Caki2 (cell line): ENCODE results near the gene CKAP5. TPM values are rescaled to one million over a fixed set of nuclear protein-coding genes. Genes with fewer than 3 reads are reported as not detected.
A peak's percentile ranks its signal among the peaks of the same experiment; 100 is the strongest.

Experiments
- DNase-seq: peaks from one replicate; pipeline ENCODE4 v3.0.0-alpha.2; 2015; ENCODE audit warnings: low read depth
- in situ Hi-C: cut with HindIII; loops from 2 replicates; pipeline ENCODE4 v1.10.0; 2016; ENCODE audit warnings: low sequenced_read_pairs, low pct_unique_long_range_greater_than_20kb, mixed read lengths
- total RNA-seq: library from RNA; depleted of rRNA; stranded (reverse); fragments of >200 nt; shearing (Covaris generic); gene quantifications from 2 replicates; pipeline ENCODE4 v1.2.3, GENCODE V29; 2014; ENCODE audit warnings: low replicate concordance

The CKAP5 gene
- total RNA-seq, 1 experiment from 2014 or later, result 24.3 TPM

DNA sequence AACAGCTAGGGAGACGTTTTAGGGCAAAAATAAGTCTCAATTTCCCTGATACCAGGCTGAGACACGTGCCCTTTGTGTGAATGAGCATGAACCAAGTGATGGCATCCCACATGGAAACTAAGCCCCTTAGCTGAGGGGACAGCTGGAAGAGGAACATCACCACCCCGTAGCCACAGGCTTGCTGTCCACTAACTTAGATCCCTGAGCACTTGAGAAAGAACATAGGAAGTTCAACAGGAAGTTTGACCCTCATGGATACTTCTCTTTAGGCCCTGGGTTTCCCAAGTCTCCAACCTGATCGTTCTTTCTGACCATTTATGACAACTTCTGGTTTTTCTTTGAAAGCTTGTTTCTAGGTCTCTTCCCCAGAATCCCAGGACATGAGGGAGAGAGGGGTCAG lies 11.6 kb upstream of the CKAP5 start:
- in situ Hi-C loops, result no loop called here
- no peak for DNase-seq

DNA sequence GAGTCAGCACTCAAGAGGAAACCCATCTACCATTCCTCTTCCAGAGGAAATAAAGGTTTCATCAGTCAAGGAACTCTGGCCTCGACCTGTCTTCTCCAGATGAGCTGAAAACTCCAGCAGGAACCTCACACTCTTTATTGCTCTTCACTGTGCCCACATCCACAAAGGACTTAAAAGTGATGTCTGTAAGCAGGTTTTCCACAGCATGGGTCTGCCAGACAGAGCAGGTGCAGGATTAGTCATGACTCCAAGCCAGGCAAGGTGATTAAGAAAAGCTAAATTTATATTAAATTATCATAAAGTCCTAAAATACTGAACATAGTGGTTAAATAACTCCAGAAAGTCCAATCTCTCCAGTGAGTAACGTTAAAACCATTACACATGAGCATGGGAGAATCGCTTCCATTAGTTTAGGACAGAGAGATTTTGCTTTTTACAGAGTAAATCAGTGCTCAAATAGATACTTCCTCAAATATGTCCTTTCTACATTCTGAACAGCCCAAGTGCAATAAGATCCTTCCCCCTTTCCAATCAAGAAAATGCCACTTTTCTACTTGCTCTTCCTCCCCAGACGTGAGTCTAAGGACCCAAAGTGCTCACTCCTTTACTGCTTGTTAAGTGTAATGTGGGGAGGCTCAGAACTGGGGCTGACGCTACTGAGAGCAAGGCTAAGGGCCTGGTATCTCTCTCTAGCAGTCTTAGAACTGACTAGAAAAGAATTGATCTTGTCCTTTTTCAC lies 10.7 kb upstream of the CKAP5 start:
- DNase-seq, result no peak
- in situ Hi-C loops, result no loop called here

DNA sequence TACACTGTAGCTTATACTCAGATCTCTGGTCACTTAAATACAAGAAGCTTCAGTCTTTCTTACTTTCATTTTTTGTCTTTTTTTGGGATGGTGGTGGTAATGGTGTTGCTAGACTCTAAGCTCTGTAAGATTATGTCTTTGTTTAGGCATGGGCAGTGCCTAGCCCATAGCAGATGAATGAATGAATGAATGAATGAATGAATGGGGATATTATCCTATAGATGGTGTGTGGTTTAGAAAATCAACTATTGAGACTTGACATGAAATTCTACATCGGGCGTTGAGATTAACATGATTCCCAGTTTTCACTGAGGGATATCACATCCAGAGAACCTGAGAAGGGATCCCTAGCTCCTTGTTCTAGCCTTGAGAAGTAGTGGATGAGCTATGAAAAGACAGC lies 9.8 kb upstream of the CKAP5 start:
- in situ Hi-C loops, result no loop called here
- no peak for DNase-seq

DNA sequence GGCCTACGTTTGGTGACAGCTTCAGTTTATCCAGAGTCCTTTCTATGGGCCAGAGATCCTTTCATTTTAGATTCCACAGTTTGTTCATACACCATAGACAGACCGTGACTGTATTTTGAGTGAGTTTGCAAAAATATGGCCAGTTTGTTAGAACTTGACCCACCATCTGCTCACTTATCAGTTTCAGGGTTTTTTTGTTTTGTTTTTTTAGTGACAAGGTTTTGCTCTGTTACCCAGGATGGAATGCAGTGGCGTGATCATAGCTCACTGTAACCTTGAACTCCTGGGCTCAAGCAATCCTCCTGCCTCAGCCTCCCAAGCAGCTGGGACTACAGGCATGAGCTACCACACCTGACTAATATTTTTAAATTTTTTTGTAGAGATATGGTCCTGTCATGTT lies 9.1 kb upstream of the CKAP5 start:
- DNase-seq, result no peak

DNA sequence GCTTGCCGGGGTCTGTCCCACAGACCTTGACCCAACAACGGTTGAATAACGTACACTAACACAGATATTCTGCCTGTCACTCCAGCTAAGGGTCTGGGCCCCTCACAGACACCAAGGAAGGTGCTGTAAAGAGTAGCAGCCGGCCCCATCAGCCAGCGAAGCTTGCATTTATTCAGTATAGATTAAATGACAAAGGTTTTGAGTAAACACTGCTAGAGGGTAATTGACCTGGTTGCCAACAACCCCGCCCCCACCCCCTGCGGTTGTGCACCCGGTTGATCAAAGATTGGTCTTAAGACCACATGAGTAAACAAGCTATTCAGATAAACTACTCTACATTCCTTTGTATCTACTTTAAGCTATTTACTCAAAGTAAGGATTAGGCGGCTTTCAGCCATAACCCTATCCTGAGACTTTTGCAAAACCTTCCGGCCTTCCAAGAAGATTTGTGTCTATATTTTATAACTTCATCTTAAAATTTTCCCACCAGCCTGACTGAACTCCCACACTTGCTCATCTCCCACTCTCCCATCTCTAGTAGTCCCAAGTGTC lies 4.8 kb upstream of the CKAP5 start:
- in situ Hi-C loops, result no loop called here
- no peak for DNase-seq

More for the DNA sequence above, 9.1 kb upstream of the CKAP5 start:
- in situ Hi-C loops, result no loop called here

DNA sequence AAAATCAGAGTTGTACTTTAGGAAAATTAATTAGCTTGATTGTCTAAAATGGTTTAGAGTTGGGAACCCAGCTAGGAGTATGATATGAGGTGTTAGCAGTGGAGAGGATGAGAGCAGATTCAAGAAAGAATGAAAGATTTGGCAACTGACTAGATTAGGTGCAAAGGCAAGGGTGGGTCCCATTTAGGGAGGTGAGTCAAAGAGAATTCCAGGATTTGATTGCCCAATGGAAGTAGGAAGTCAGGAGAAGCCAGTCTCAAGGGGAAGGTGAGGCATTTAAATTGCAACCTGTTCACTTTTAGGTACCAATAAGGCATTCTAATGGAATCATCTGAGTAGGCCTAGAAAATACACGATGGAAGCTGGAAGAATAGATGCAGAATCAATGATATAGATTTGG lies 3.6 kb upstream of the CKAP5 start:
- in situ Hi-C loops, result no loop called here
- DNase-seq, result no peak

DNA sequence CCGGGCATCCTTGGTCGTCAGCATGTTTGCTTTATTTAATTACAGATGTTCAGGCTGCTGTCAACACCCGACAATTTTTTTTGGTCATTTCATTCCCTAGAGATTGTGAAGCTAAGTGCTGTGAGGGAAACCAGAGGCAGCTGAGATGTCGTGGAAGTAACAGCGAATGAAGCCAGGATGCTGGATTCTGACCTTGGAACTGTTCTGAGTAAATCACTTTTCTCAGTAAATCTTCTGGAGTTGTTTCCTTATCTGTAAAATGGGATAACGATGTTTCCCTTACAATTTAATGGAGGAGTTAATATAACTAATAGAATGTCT lies 390 bp upstream of the CKAP5 start:
- DNase-seq, result no peak

DNA sequence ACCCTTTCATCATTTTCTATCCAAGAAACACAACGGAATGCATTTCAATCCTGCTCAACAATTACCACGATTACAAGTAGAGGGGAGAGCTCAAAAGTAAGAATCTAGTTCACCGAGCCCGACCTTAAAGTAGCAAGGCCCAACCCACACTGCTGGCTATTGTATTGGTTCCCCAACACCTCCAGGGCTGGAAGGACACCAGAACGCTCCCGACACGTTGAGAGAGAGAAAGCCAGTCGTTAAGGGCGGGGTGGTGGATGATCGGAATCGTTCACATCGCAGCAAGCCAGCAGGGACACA lies 690 bp downstream of the CKAP5 start:
- DNase-seq, result peak; percentile 41
- in situ Hi-C loops, result no loop called here

More for the DNA sequence above, 390 bp upstream of the CKAP5 start:
- in situ Hi-C loops, result no loop called here

DNA sequence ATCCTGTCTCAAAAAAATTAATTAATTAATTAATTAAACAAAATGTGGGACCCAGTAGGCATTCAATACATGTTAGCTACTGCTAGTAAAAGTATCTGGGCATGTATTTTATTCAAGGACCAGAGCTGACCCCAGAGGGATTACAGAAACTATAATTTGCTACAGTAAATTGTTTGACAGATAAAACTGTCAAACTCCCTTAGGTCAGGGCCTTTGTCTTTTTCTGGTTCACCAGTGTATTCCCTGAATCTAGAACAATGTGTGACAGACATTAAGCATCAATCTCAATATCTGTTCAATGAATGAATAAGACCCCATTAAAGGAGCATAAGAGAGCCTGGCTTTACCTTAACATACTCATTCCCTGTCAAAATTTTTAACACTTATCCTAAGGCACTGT lies 6.0 kb downstream of the CKAP5 start:
- in situ Hi-C loops, result no loop called here
- DNase-seq, result no peak

DNA sequence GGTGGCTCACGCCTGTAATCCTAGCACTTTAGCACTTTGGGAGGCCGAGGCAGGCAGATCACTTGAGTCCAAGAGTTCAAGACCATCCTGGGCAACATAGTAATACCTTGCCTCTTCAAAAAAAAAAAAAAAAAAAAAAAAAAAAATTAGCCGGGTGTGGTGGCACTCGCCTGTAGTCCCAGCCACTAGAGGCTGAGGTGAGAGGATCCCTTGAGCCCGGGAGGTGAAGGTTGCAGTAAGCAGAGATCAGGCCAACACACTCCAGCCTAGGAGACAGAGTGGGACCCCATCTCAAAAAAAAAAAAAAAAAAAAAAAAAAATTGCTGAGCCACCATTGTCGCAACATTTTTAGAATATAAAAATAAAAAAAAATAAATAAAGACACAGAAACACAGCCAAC lies 7.6 kb downstream of the CKAP5 start:
- in situ Hi-C loops, result no loop called here
- no peak for DNase-seq

DNA sequence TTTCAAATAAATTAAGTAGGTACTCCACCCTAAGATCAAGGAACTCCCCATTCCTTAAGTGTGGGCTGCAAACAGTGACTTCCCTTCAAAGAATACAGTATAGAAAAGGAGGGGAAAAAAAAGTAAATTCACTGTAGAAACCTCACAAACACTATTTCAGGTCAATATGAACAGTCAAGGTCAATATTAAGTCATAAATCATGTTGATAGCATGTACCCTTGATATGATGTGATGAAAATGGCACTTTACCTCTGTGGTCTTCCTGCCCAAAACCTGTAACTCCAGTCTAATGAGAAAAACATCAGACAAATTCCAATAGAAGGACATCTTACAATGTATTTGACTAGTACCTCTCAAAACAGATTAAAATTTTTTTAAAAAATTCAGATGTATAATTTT lies 8.2 kb downstream of the CKAP5 start:
- in situ Hi-C loops, result no loop called here
- no peak for DNase-seq

DNA sequence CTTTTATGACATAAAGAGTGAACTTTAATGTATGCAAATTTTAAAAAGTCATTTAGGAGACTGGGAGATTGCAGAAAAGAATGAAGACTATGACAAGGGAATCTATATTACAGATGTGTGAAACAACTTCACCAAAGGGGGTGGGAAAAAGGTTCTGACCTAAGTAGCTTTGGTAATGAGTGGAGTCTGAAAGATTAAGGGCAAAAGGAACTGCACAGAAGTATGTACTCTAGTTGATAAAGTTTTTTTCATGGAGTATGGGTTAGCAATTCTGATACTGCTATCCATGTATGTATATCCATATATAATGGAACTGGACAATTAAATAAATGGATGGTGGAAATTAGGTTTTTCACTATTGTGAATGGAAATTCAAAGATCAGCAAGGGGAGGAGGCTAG lies 9.2 kb downstream of the CKAP5 start:
- DNase-seq, result no peak
- in situ Hi-C loops, result no loop called here

DNA sequence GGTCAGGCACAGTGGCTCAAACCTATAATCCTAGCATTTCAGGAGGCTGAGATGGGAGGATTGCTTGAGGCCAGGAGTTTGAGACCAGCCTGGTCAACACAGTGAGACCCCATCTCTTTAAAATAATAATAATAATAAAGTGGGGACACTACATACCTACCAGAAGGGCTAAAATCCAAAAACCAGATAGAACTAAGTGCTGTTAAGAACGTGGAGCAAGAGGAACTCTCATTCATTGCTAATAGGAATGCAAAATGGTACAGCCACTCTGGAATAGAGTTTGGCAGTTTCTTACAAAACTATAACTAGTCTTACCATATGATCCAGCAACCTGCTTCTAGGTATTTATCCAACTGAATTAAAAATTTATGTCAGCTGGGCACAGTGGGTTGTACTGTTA lies 9.6 kb downstream of the CKAP5 start:
- in situ Hi-C loops, result no loop called here
- DNase-seq, result no peak

DNA sequence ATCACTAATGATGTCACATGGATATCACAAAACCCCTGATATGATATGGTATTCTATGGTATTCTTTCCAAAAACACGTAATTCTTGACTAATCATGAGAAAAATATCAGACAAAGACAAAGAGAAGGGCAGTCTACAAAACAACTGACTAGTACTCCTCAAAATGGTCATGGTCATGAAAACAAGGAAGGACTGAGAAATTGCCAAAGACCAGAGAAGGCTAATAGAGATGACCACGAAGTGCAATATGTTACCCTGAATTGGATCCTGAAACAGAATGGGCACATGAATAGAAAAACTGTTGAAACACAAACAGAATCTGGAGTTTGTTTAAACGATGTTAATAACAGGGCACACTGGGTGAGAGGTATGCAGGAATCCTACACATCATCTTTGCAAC lies 10.2 kb downstream of the CKAP5 start:
- in situ Hi-C loops, result no loop called here
- DNase-seq, result no peak

DNA sequence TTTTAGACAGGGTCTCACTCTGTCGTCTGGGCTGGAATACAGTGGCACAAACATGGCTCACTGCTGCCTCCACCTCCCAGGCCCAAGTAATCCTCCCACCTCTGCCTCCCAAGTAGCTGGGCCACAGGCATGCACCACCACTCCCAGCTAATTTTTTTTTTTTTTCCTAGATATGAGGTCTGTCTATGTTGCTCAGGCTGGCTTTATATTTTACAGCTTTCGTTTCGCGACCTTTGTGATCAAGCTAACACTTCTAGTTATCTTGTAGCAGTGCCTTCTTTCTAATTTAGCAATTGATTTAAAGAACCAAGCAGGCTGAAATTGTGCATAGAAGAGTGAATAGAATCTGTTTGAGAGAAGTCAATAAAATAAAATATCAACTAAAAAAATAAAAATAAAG lies 11.3 kb downstream of the CKAP5 start:
- in situ Hi-C loops, result no loop called here
- no peak for DNase-seq

DNA sequence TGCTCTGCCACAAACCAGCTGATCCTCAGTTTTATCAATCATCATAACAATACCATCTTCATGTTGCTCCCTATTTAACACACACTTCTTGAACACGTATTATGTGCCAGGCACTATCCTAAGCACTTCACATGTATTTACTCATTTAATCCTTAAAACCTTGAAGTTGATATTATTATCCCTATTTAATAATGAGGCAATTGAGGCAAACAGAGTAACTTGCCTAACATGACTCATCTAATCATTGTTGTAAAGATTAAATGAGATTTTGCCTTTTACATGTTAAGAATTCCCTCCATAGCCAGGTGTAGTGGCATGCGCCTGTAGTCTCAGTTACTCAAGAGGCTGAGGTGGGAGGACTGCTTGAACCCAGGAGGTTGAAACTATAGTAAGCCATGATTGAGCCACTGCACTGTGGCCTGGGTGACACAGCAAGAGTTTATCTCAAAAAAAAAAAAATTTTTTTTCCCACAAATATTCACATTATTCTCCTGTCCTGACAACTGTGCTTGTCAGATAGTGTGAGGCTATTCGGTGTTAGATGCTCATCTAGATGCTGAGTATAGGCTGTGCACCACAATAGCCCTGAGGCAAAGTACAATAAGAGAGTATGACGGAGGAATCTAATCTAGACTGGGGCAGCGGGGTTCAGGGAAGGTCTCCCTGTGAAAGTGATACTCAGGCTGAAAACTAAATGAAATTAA lies 13.4 kb downstream of the CKAP5 start:
- in situ Hi-C loops, result no loop called here
- no peak for DNase-seq

DNA sequence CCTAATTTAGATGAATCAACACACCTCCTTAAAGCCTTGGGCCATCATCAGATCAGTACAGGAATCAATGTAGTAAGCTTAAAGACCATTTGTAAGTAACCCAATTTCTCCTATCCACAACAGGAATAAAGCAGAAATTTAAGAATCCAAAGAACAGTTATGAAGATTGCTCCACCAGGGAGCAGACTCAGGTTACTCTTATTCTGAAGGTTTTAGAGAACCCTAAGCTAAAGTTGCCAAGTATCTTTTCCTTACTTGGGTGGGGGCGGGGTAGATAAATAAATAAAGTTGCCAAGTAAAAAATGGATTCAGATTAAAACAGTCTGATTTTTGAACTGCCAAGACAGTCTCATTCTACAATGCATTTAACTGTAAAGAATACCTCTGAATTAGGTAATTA lies 18.1 kb downstream of the CKAP5 start:
- in situ Hi-C loops, result no loop called here
- no peak for DNase-seq

DNA sequence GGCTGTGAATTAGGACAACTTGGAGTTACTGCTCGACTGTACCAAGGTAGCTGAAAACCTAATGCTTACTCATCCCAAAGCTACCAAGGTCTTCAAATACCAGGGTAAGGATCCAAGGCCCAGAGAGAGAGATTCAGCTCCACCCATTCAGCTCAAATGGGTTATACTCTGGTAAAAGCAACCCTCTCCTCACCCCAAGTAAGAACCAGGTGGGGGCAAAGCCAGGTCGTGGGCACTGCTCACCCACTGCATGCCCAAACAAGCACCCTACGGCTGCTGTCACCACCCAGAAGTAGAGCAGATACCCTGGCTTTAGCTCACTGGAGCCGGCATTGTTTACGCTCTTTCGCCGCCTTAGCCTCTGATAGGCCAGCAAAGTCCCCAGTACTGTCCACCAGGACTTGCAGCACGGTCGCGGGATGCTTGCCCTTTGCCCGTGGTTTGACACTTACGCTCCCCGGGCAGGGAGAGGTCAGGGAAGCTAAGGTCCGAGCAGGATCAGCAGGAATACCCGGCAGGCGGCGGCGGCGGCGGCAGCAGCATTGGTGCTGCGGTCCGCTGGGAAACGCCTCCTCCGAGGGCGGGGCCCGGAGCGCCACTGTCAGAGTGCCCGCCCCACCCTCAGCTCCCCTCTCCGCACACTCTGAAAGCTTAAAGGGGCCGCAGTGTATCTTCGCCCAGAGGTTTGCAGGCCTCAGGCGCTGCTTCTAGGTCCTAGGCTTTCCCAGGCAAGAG lies 19.6 kb downstream of the CKAP5 start:
- DNase-seq, result peak; percentile 67
- in situ Hi-C loops, result no loop called here

DNA sequence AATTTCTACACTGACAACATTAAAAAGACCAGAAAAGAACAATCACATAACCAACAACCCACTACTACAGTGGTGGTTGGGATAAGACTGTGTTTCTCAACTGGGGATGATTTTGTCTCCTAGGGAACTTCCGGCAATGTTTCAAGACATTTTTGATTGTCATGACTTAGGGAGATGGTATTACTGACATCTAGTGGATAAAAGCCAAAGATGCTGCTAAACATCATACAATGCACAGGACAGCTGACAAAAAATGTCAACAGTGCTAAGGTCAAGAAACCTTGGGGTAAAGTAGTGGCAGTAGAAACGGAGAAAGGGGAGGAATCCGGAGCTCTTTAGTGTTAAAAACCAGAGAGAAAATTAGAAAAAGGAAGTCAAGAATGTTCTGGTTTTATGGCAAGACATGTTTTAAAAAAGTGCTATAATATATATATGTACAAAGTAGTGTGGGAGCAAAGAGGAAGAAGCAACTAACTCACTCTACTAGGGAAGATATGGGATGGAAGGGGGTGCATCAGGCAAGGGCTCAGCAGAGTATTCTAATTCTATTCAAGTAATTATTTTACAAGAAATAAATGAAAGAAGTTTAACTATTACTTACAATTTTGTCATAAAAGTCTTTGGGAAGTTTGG lies 37.2 kb downstream of the CKAP5 start:
- in situ Hi-C loops, result no loop called here
- DNase-seq, result peak; percentile 22
